Activated CD8-positive, alpha-beta memory T cell treated with anti-CD3 and anti-CD28 coated beads, Interleukin-2, amount 10 ng/mL, durations not matched to agents 7 days and 5 days (primary cell): ENCODE measurements around the gene TUSC2. TPM values are rescaled to one million over a fixed set of nuclear protein-coding genes. Genes with fewer than 3 reads are reported as not detected.

Source experiments
- ATAC-seq: fragments of 150-1000 bp; cut with Tn5 transposase; one replicate; pipeline ENCODE4 v1.10.0; 2021; ENCODE audit warnings: moderate library complexity
- CTCF ChIA-PET: fragments of 350-600 bp; sonication (Branson Sonifier 250); formaldehyde crosslinking; loops from one replicate; lab custom pipeline; 2021; ENCODE audit warnings: antibody characterized with exemption; lab: Charles Lee
- DNase-seq: peaks from one replicate; pipeline ENCODE4 v3.0.0-alpha.2; 2020
- H3K27ac Mint-ChIP-seq: one replicate; pipeline ENCODE4 v1.8.0; 2021; ENCODE audit warnings: mild to moderate bottlenecking, mixed read lengths
- H3K27me3 Mint-ChIP-seq: one replicate; pipeline ENCODE4 v1.8.0; 2021; ENCODE audit warnings: mixed read lengths
- H3K36me3 Mint-ChIP-seq: one replicate; pipeline ENCODE4 v1.8.0; 2021; ENCODE audit warnings: mild to moderate bottlenecking, mixed read lengths
- H3K4me1 Mint-ChIP-seq: one replicate; pipeline ENCODE4 v1.8.0; 2021; ENCODE audit warnings: mixed read lengths
- H3K4me3 Mint-ChIP-seq: one replicate; pipeline ENCODE4 v1.8.0; 2021; ENCODE audit warnings: mild to moderate bottlenecking, moderate library complexity, mixed read lengths
- H3K9me3 Mint-ChIP-seq: one replicate; pipeline ENCODE4 v1.8.0; 2022; ENCODE audit warnings: low read depth, mixed read lengths
- total RNA-seq, 2 experiments: library from RNA; stranded (reverse); gene quantifications; one replicate each; pipeline ENCODE4 v1.2.3, GENCODE V29; 2021

Gene TUSC2
- 10 to 100 TPM; 20.4 to 25.0 TPM for total RNA-seq

GRCh38 chr3:50327943-50328691, at the start of gene TUSC2:
TUSC2 (minus strand) TSS chr3:50328223; CDS start chr3:50328099, 124 bp downstream.
- H3K9me3 Mint-ChIP-seq, result no peaks in the 10 kb centered on the region
- peak within 1 kb of the TSS; percentile 81 for H3K27ac Mint-ChIP-seq
- CTCF ChIA-PET, result interaction anchor here (0.9 to 18.0 kb wide), 12 partner anchors 10 to 134 kb away, joined by 3 to 266 read pairs (median 4); partner anchors contain the start of genes HYAL1, HYAL3, IFRD2 and LSMEM2
- ATAC-seq (peak; percentile 92), DNase-seq (peak; percentile 98)
- no peaks in the 10 kb centered on the region for H3K27me3 Mint-ChIP-seq
- peaks cover 33% of the 10 kb centered on the region for H3K4me1 Mint-ChIP-seq
- H3K4me3 Mint-ChIP-seq, result peak within 1 kb of the TSS; percentile 78
- peaks cover 28% of the 10 kb centered on the region for H3K36me3 Mint-ChIP-seq

- Mint-ChIP-seq H3K36me3 (no peaks in the 10 kb centered on the region), H3K4me3 (no peak overlapping the region), H3K27ac (no peak overlapping the region), H3K4me1 (no peaks in the 10 kb centered on the region), H3K9me3 (no peaks in the 10 kb centered on the region), H3K27me3 (no peaks in the 10 kb centered on the region)
- CTCF ChIA-PET, result no interaction called here
- ATAC-seq (no peak), DNase-seq (no peak)
These were observed 47.4 kb upstream of the TUSC2 start for GRCh38 chr3:50375258-50375931.

GRCh38 chr3:50374363-50375257, 46.6 kb upstream of the TUSC2 start:
- Mint-ChIP-seq H3K36me3 (no peaks in the 10 kb centered on the region), H3K27ac (no peak overlapping the region), H3K4me3 (no peak overlapping the region), H3K9me3 (no peaks in the 10 kb centered on the region), H3K27me3 (no peaks in the 10 kb centered on the region), H3K4me1 (no peaks in the 10 kb centered on the region)
- CTCF ChIA-PET, result no interaction called here
- no peak for ATAC-seq
- DNase-seq, result no peak

GRCh38 chr3:50373146-50374051, 45.4 kb upstream of the TUSC2 start:
- no peaks in the 10 kb centered on the region for H3K36me3 Mint-ChIP-seq
- no peak for ATAC-seq
- CTCF ChIA-PET, result no interaction called here
- no peak for DNase-seq
- no peaks in the 10 kb centered on the region for H3K9me3 Mint-ChIP-seq
- H3K27ac Mint-ChIP-seq, result no peak overlapping the region
- H3K4me1 Mint-ChIP-seq, result no peaks in the 10 kb centered on the region
- no peak overlapping the region for H3K4me3 Mint-ChIP-seq
- no peaks in the 10 kb centered on the region for H3K27me3 Mint-ChIP-seq

- no peak for ATAC-seq
- CTCF ChIA-PET, result no interaction called here
- H3K4me1 Mint-ChIP-seq, result no peaks in the 10 kb centered on the region
These were observed 44.3 kb upstream of the TUSC2 start for GRCh38 chr3:50372349-50372748.

GRCh38 chr3:50371133-50371685, 43.2 kb upstream of the TUSC2 start:
- no peaks in the 10 kb centered on the region for H3K36me3 Mint-ChIP-seq
- no peaks in the 10 kb centered on the region for H3K4me1 Mint-ChIP-seq
- no peak overlapping the region for H3K4me3 Mint-ChIP-seq
- CTCF ChIA-PET, result interaction anchor here (0.8 to 2.0 kb wide), 2 partner anchors 153 to 171 kb away, joined by 3 to 9 read pairs; no protein-coding TSS in a partner anchor
- no peaks in the 10 kb centered on the region for H3K27me3 Mint-ChIP-seq
- H3K9me3 Mint-ChIP-seq, result no peaks in the 10 kb centered on the region
- ATAC-seq (no peak), DNase-seq (no peak)
- H3K27ac Mint-ChIP-seq, result no peak overlapping the region

More at GRCh38 chr3:50372349-50372748, 44.3 kb upstream of the TUSC2 start:
- DNase-seq, result no peak
- Mint-ChIP-seq H3K27ac (no peak overlapping the region), H3K4me3 (no peak overlapping the region), H3K36me3 (no peaks in the 10 kb centered on the region), H3K27me3 (no peaks in the 10 kb centered on the region), H3K9me3 (no peaks in the 10 kb centered on the region)

- Mint-ChIP-seq H3K4me3 (no peak overlapping the region), H3K9me3 (no peaks in the 10 kb centered on the region), H3K4me1 (peaks cover 2% of the 10 kb centered on the region), H3K27ac (no peak overlapping the region), H3K36me3 (no peaks in the 10 kb centered on the region), H3K27me3 (no peaks in the 10 kb centered on the region)
- no peak for DNase-seq
- CTCF ChIA-PET, result interaction anchor here (0.8 to 2.0 kb wide), 2 partner anchors 153 to 172 kb away, joined by 3 to 9 read pairs; no protein-coding TSS in a partner anchor
- ATAC-seq, result no peak
These were observed 42.6 kb upstream of the TUSC2 start for GRCh38 chr3:50370594-50370993.

GRCh38 chr3:50369012-50369670, 41.1 kb upstream of the TUSC2 start:
- H3K27ac Mint-ChIP-seq, result no peak overlapping the region
- H3K4me3 Mint-ChIP-seq, result no peak overlapping the region
- ATAC-seq (no peak), DNase-seq (no peak)
- H3K27me3 Mint-ChIP-seq, result no peaks in the 10 kb centered on the region
- H3K36me3 Mint-ChIP-seq, result no peaks in the 10 kb centered on the region
- no peaks in the 10 kb centered on the region for H3K9me3 Mint-ChIP-seq
- peaks cover 4% of the 10 kb centered on the region for H3K4me1 Mint-ChIP-seq
- CTCF ChIA-PET, result no interaction called here

- no peaks in the 10 kb centered on the region for H3K9me3 Mint-ChIP-seq
- CTCF ChIA-PET, result interaction anchor here (0.9 to 1.5 kb wide), 5 partner anchors 19 to 177 kb away, joined by 3 to 4 read pairs (median 4); partner anchors contain the start of gene ZMYND10
These were observed 37.8 kb upstream of the TUSC2 start for GRCh38 chr3:50365842-50366220.

GRCh38 chr3:50365080-50365841, 37.2 kb upstream of the TUSC2 start:
- Mint-ChIP-seq H3K27ac (peak overlapping the region; percentile 79), H3K36me3 (no peaks in the 10 kb centered on the region), H3K9me3 (no peaks in the 10 kb centered on the region), H3K4me3 (peak overlapping the region; percentile 75), H3K27me3 (no peaks in the 10 kb centered on the region), H3K4me1 (peaks cover 4% of the 10 kb centered on the region)
- ATAC-seq (peak; percentile 99), DNase-seq (peak; percentile 97)
- CTCF ChIA-PET, result interaction anchor here (0.9 to 1.3 kb wide), 5 partner anchors 18 to 100 kb away, joined by 3 to 4 read pairs (median 4); partner anchors contain the start of gene ZMYND10

More at GRCh38 chr3:50365842-50366220, 37.8 kb upstream of the TUSC2 start:
- DNase-seq, result no peak
- no peaks in the 10 kb centered on the region for H3K27me3 Mint-ChIP-seq
- peak overlapping the region; percentile 79 for H3K27ac Mint-ChIP-seq
- H3K4me1 Mint-ChIP-seq, result peaks cover 4% of the 10 kb centered on the region
- H3K36me3 Mint-ChIP-seq, result no peaks in the 10 kb centered on the region
- H3K4me3 Mint-ChIP-seq, result peak overlapping the region; percentile 75
- ATAC-seq, result no peak

GRCh38 chr3:50364573-50365079, 36.6 kb upstream of the TUSC2 start:
- Mint-ChIP-seq H3K36me3 (no peaks in the 10 kb centered on the region), H3K4me3 (peak overlapping the region; percentile 75), H3K4me1 (peaks cover 10% of the 10 kb centered on the region), H3K9me3 (no peaks in the 10 kb centered on the region), H3K27ac (no peak overlapping the region), H3K27me3 (no peaks in the 10 kb centered on the region)
- CTCF ChIA-PET, result interaction anchor here (0.9 to 1.3 kb wide), 4 partner anchors 18 to 178 kb away, joined by 3 to 4 read pairs (median 4); partner anchors contain the start of gene ZMYND10
- no peak for DNase-seq
- no peak for ATAC-seq
